Large intestine (tissue), 12 donors: ENCODE data around the gene MFAP1. TPM values are rescaled to one million over a fixed set of nuclear protein-coding genes. Genes with fewer than 3 reads are reported as not detected.
"Not testable (repeated sequence)": the region's sequence is repeated elsewhere in the genome, so short reads cannot be mapped to it uniquely, and the experiment has no call there.

Experiments used
- DNase-seq, 2 donors: peaks; one replicate each; pipeline versions ENCODE4 v3.0.0 to v3.0.0-alpha.2; 2013
- H3K27ac ChIP-seq: one replicate; pipeline ENCODE4 v1.5.1; 2013; ENCODE audit warnings: low read length
- H3K27me3 ChIP-seq: 2 replicates; pipeline ENCODE4 v1.6.1; 2013; ENCODE audit warnings: low read length; ENCODE audit not compliant: control insufficient read depth, insufficient read depth
- H3K36me3 ChIP-seq: 2 replicates; pipeline ENCODE4 v1.6.1; 2013; ENCODE audit warnings: low read length; ENCODE audit not compliant: control insufficient read depth, insufficient read depth
- H3K4me1 ChIP-seq: one replicate; pipeline ENCODE4 v1.6.1; 2013; ENCODE audit warnings: low read length; ENCODE audit not compliant: control insufficient read depth, insufficient read depth
- H3K4me3 ChIP-seq: one replicate; pipeline ENCODE4 v1.5.1; 2013; ENCODE audit warnings: low read length
- H3K9me3 ChIP-seq: one replicate; pipeline ENCODE4 v1.6.1; 2013; ENCODE audit warnings: mild to moderate bottlenecking, low read depth, low read length, moderate library complexity; ENCODE audit not compliant: control insufficient read depth
- WGBS: methylation state at CpG from one replicate; pipeline ENCODE4 v1.1.5; 2013; ENCODE audit warnings: low lambda C conversion rate; ENCODE audit not compliant: insufficient coverage; 5-methylcytosine and 5-hydroxymethylcytosine counted together
- long read RNA-seq, 11 donors: transcript quantifications; one replicate each; lab custom pipeline, GENCODE V29; 2026
- polyA plus RNA-seq: library from polyadenylated mRNA; unstranded; fragments of 120-200 nt; gene quantifications from one replicate; pipeline ENCODE4 v1.2.1, GENCODE V29; 2013

MFAP1 gene, protein sequence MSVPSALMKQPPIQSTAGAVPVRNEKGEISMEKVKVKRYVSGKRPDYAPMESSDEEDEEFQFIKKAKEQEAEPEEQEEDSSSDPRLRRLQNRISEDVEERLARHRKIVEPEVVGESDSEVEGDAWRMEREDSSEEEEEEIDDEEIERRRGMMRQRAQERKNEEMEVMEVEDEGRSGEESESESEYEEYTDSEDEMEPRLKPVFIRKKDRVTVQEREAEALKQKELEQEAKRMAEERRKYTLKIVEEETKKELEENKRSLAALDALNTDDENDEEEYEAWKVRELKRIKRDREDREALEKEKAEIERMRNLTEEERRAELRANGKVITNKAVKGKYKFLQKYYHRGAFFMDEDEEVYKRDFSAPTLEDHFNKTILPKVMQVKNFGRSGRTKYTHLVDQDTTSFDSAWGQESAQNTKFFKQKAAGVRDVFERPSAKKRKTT
- polyA plus RNA-seq, result 37.1 TPM
- long read RNA-seq, donor 1, transcript MFAP1-201 (9 exons, 2,155 nt), result major isoform, 6 of 6 reads
- long read RNA-seq, donor 1, partial matches to known transcripts, result 0 of 6 reads
- long read RNA-seq, donor 1, other reads (novel, unspliced or antisense), result 0 of 6 reads
- long read RNA-seq, donor 2, transcript MFAP1-201 (9 exons, 2,155 nt), result major isoform, 12 of 37 reads
- long read RNA-seq, donor 2, partial matches to known transcripts, result 23 of 37 reads
- long read RNA-seq, donor 2, other reads (novel, unspliced or antisense), result 0 of 37 reads
- long read RNA-seq, donor 3, result 0 reads
- long read RNA-seq, donor 4, partial matches to known transcripts, result 0 of 1 reads
- long read RNA-seq, donor 4, other reads (novel, unspliced or antisense), result 0 of 1 reads
- long read RNA-seq, donor 5, transcript MFAP1-201 (9 exons, 2,155 nt), result major isoform, 7 of 7 reads
- long read RNA-seq, donor 5, partial matches to known transcripts, result 0 of 7 reads
- long read RNA-seq, donor 5, other reads (novel, unspliced or antisense), result 0 of 7 reads
- long read RNA-seq, donor 6, transcript MFAP1-201 (9 exons, 2,155 nt), result major isoform, 7 of 7 reads
- long read RNA-seq, donor 6, partial matches to known transcripts, result 0 of 7 reads
- long read RNA-seq, donor 6, other reads (novel, unspliced or antisense), result 0 of 7 reads
- long read RNA-seq, donor 7, partial matches to known transcripts, result 0 of 3 reads
- long read RNA-seq, donor 7, other reads (novel, unspliced or antisense), result 0 of 3 reads
- long read RNA-seq, donor 8, transcript MFAP1-201 (9 exons, 2,155 nt), result major isoform, 13 of 33 reads
- long read RNA-seq, donor 8, partial matches to known transcripts, result 20 of 33 reads
- long read RNA-seq, donor 8, other reads (novel, unspliced or antisense), result 0 of 33 reads
- long read RNA-seq, donor 9, transcript MFAP1-201 (9 exons, 2,155 nt), result major isoform, 8 of 15 reads
- long read RNA-seq, donor 9, partial matches to known transcripts, result 7 of 15 reads
- long read RNA-seq, donor 9, other reads (novel, unspliced or antisense), result 0 of 15 reads
- long read RNA-seq, donor 10, transcript MFAP1-201 (9 exons, 2,155 nt), result major isoform, 10 of 12 reads
- long read RNA-seq, donor 10, partial matches to known transcripts, result 0 of 12 reads
- long read RNA-seq, donor 10, other reads (novel, unspliced or antisense), result 0 of 12 reads
- long read RNA-seq, donor 11, transcript MFAP1-201 (9 exons, 2,155 nt), result major isoform, 6 of 6 reads
- long read RNA-seq, donor 11, partial matches to known transcripts, result 0 of 6 reads
- long read RNA-seq, donor 11, other reads (novel, unspliced or antisense), result 0 of 6 reads

DNA sequence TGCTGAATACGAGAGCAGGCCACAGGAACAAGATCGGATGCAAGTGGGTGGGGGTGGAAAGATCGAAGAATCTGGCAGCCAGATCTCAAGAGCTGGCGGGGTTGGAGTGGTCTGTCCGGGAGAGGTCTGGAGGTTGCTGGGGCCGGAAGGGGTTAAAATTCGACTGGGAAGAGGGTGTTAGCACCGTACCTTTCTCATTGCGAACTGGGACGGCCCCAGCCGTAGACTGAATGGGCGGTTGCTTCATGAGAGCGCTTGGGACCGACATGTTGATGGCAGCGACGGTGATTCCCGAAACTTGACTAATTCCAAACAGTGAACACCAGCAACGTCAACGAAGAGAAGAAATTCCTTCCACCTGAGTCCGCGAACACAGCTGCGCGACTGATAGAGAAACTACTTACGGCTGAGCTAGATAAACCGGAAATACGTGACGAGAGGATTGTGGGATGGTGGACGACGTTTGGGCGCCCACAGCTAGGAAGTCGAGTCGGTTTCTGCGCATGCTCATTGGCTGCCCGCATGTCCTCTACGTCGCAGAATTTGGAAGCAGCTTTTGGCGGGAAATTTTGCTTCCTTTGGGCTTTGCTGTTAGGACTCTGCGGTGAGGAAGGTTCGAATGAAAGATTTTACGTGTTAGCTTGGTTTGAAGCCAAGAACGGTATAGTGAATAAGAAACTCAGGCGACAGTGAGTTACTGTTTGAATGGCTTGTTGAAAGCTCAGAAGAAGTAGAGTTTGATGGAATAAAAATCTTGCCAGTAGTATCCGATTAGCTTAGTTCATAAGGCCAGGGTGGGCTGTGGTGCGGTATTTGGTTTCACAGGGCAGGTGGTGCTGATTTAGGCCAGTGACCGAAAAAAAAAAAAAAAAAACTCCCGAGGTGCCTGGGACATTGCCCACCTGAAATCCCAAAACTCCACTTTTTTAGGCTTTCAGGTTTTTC lies at the start of gene MFAP1:
Gene MFAP1, minus strand, starts transcription at position 389 of the 945 bp plus-strand sequence. Its CDS starts 121 bp downstream, at position 268.
- Histone ChIP-seq H3K4me1 (peaks cover 11% of the 10 kb centered on the region), H3K4me3 (peak within 1 kb of the TSS; percentile 94), H3K27me3 (no peaks in the 10 kb centered on the region), H3K36me3 (no peaks in the 10 kb centered on the region), H3K27ac (peak within 1 kb of the TSS; percentile 87), H3K9me3 (no peaks in the 10 kb centered on the region)
- DNase-seq, result peak; percentile 96 to 97
- WGBS, result 10% methylated on average over 7 of the region's 46 CpGs

DNA sequence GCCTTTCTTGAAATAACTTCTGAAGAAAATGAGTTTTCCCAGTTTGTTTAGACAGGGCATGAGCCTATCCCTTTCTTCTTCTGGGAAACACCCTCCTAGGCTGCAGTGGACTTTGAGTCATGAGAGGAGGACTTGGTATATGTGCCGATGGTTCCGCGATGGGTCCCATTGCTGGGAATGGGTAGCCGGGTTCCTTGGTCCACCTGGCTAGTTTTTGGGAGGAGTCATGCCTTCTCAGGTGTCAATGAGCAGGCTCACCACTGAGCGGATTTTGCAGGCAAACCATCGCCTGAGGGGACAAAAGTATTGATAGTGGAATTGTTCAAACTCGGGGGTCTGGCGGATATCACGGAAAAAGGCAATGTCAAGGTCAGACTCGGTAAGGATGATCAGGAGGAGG lies 49.2 kb upstream of the MFAP1 start:
- Histone ChIP-seq H3K4me1 (peaks cover 13% of the 10 kb centered on the region), H3K9me3 (no peaks in the 10 kb centered on the region), H3K27ac (no peak overlapping the region), H3K4me3 (no peak overlapping the region), H3K27me3 (no peaks in the 10 kb centered on the region), H3K36me3 (no peaks in the 10 kb centered on the region)
- no peak for DNase-seq
- 69% methylated on average over 4 of the region's 10 CpGs for WGBS

DNA sequence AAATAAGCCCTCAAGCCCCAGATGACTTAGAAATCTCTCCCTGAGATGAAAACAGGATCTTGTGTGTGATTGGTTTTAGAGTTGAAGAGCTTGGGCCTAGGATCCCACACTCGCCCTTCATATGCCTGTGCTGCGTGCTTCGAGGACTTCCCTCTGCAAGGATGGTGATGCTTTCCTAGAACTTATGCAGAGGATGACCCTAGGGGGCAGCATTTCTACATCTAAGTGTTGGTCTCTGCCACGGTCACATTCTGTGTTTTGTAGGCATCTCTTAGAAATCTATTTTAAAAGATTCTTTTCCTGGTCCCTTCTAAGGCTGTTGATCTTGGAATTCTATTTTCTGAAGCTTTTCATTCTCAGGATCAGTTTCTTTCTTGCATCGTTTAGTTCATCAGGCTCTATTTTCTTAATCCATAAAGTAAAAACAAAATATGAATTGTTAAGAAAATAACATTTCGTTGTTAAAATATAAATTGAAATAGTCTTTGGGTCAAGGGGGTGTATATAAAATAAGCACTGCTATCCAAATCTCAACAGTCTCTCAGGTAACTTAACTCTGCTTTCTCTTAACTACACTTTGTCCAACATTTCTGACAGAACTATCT lies 48.0 kb upstream of the MFAP1 start:
- Histone ChIP-seq H3K4me1 (peaks cover 6% of the 10 kb centered on the region), H3K27me3 (no peaks in the 10 kb centered on the region), H3K4me3 (no peak overlapping the region), H3K27ac (no peak overlapping the region), H3K36me3 (no peaks in the 10 kb centered on the region), H3K9me3 (no peaks in the 10 kb centered on the region)
- DNase-seq, result peak; percentile 57
- WGBS, result 50% methylated on average over 2 of the region's 6 CpGs

DNA sequence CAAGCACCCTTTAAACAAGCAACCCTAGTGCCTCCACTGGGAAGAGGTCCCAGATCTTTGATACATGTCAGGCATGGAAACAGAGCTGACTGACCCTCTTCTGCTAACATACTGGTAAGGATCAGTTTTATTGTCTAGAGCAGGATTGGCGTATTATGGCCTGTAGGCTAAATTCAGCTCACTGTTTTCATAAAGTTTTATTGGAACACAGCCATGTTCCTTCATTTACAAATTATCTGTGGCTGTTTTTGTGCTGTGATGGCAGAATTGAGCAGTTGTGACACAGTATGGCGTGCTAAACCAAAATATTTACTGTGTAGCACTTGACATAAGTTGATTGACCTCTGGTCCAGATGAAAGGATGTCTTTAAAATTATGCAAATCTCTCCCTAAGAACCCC lies 47.3 kb upstream of the MFAP1 start:
- no peak overlapping the region for H3K27ac ChIP-seq
- H3K9me3 ChIP-seq, result no peaks in the 10 kb centered on the region
- H3K4me1 ChIP-seq, result peaks cover 3% of the 10 kb centered on the region
- no peak overlapping the region for H3K4me3 ChIP-seq
- peaks cover 2% of the 10 kb centered on the region for H3K36me3 ChIP-seq
- 80% methylated on average over 1 of the region's 2 CpGs for WGBS
- DNase-seq, result no peak
- H3K27me3 ChIP-seq, result no peaks in the 10 kb centered on the region

DNA sequence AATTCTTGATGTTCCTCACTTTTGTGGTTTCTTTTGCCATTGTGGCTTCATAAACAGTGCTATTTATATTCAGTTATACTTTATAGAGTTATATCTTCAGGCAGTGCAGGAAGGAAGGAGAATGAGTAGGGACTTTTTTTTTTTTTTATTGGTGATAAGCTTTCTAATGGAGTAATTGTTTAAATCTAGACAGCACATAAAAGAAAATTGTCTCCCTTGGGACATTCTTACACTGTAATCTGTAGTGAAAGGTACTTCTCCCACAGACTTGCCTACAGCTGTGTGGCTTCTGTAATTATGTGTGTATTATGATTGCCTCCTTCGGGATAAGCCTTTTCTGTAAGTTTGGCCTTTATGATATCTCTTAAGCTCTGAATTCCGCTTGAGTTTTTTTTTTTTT lies 43.9 kb upstream of the MFAP1 start:
- Histone ChIP-seq H3K4me1 (peaks cover 3% of the 10 kb centered on the region), H3K9me3 (no peaks in the 10 kb centered on the region), H3K27me3 (no peaks in the 10 kb centered on the region), H3K4me3 (no peak overlapping the region), H3K36me3 (peaks cover 6% of the 10 kb centered on the region), H3K27ac (no peak overlapping the region)
- WGBS, result 100% methylated on average over 1 of the region's 2 CpGs
- no peak for DNase-seq

DNA sequence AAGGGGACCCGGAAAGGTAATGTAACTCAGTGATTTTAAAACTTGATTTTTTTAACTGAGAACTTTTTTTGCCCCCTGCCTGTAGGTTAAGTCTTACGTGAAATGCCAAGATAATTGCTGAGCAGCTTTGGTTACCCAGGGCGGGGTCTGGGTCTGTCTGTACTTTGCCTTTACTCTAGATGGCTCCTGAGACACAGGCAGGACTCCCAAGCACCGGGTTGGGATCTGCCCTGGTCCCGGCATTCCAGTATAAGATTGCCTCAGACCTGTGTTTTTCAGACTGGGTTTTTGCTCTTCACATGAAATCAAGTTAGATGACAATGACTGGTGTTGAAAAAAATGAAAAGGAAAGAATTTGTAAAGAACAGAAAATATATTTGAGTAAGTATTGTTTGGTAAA lies 42.6 kb upstream of the MFAP1 start:
- Histone ChIP-seq H3K27ac (no peak overlapping the region), H3K9me3 (no peaks in the 10 kb centered on the region), H3K4me3 (no peak overlapping the region), H3K27me3 (no peaks in the 10 kb centered on the region), H3K4me1 (peaks cover 3% of the 10 kb centered on the region), H3K36me3 (peaks cover 6% of the 10 kb centered on the region)
- WGBS, result 80% methylated on average over 1 of the region's 5 CpGs
- peak in 1 of 2 donors; percentile 56 for DNase-seq

DNA sequence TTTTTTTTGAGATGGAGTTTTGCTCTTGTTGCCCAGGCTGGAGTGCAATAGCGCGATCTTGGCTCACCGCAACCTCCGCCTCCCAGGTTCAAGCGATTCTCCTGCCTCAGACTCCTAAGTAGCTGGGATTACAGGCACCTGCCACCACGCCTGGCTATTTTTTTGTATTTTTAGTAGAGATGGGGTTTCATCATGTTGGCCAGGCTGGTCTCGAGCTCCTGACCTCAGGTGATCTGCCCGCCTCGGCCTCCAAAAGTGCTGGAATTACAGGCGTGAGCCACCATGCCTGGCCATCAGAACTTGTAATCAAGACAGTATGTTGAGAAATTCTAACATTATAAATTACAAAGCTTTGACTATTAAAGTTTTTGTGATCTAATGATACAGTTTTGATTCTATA lies 42.1 kb upstream of the MFAP1 start:
- H3K36me3 ChIP-seq, H3K4me1 ChIP-seq: not testable (repeated sequence)
- WGBS, result no CpG with 5 or more reads among the region's 10 CpGs

DNA sequence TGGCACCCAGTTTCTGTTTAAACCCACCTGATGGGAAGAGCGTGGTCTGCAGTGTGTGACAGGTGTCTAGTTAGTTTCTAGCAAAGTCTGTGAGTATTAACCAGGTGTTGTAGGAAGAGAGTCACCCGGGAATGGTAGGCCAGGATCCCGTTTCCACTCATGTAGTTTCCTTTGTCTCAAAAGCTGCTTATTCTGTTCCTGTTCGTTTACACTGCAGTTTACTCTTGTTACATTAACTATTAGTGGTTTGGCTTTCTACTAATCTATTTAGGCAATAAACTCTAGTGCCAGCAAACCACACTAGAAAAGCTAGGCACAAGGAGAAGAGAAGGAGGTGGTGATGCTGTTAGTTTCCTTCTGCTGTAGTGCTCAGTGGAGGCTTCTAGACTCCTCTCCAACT lies 35.1 kb upstream of the MFAP1 start:
- Histone ChIP-seq H3K27ac (no peak overlapping the region), H3K36me3 (no peaks in the 10 kb centered on the region), H3K27me3 (no peaks in the 10 kb centered on the region), H3K4me1 (no peaks in the 10 kb centered on the region), H3K4me3 (no peak overlapping the region), H3K9me3 (no peaks in the 10 kb centered on the region)
- DNase-seq, result no peak
- no CpG with 5 or more reads among the region's 4 CpGs for WGBS

More for the DNA sequence above, 42.1 kb upstream of the MFAP1 start:
- not testable (repeated sequence) for DNase-seq, H3K9me3 ChIP-seq, H3K27me3 ChIP-seq, H3K4me3 ChIP-seq, H3K27ac ChIP-seq
